DND-41 (cell line): ENCODE results near the gene OR2B6.
"Not testable (repeated sequence)": the region's sequence is repeated elsewhere in the genome, so short reads cannot be mapped to it uniquely, and the experiment has no call there.

Source experiments
- ATAC-seq: fragments of 200-7000 bp; cut with Tn5 transposase; 3 replicates; pipeline ENCODE4 v1.9.1; 2021; ENCODE audit warnings: low read depth; ENCODE audit not compliant: insufficient read depth
- DNase-seq: peaks from one replicate; pipeline ENCODE4 v3.0.0-alpha.2; 2020
- H2AFZ ChIP-seq: 2 replicates; pipeline ENCODE4 v1.6.0; 2012; ENCODE audit warnings: low read depth, low read length
- H3K27ac ChIP-seq: 2 replicates; pipeline ENCODE4 v1.5.1; 2012; ENCODE audit warnings: low read length, inconsistent platforms
- H3K27me3 ChIP-seq: fragments of 200-600 bp; sonication (generic); 2 replicates; pipeline ENCODE4 v1.6.0; 2012; ENCODE audit warnings: low read length, mild to moderate bottlenecking, inconsistent platforms; ENCODE audit not compliant: insufficient read depth, poor library complexity
- H3K36me3 ChIP-seq: 2 replicates; pipeline ENCODE4 v1.5.1; 2012; ENCODE audit warnings: low read length, inconsistent platforms; ENCODE audit not compliant: insufficient read depth
- H3K4me1 ChIP-seq: 2 replicates; pipeline ENCODE4 v1.5.1; 2012; ENCODE audit warnings: mild to moderate bottlenecking, low read length; ENCODE audit not compliant: insufficient read depth
- H3K4me2 ChIP-seq: 2 replicates; pipeline ENCODE4 v1.6.0; 2012; ENCODE audit warnings: mild to moderate bottlenecking, moderate library complexity, low read length, inconsistent platforms; ENCODE audit not compliant: insufficient read depth
- H3K4me3 ChIP-seq, 2 experiments: fragments of 200-600 bp in 1 of 2; shearing (Covaris generic) in 1 of 2; 2 replicates each; pipeline ENCODE4 v1.5.1; 2012 to 2016; ENCODE audit warnings: inconsistent platforms in 2 of 2, low read length in 2 of 2, mild to moderate bottlenecking in 2 of 2, low read depth in 1 of 2, moderate library complexity in 1 of 2
- H3K79me2 ChIP-seq: 2 replicates; pipeline ENCODE4 v1.6.0; 2012; ENCODE audit warnings: low read length, inconsistent platforms; ENCODE audit not compliant: insufficient read depth
- H3K9ac ChIP-seq: 2 replicates; pipeline ENCODE4 v1.6.0; 2012; ENCODE audit warnings: low read depth, mild to moderate bottlenecking, inconsistent platforms, low read length, moderate library complexity
- H3K9me3 ChIP-seq: 2 replicates; pipeline ENCODE4 v1.5.1; 2012; ENCODE audit warnings: low read length, moderate library complexity, mild to moderate bottlenecking, inconsistent platforms; ENCODE audit not compliant: insufficient read depth, severe bottlenecking
- H4K20me1 ChIP-seq: 2 replicates; pipeline ENCODE4 v1.6.0; 2012; ENCODE audit warnings: low read length; ENCODE audit not compliant: insufficient read depth
- CTCF ChIP-seq: IDR thresholded peaks from 2 replicates; pipeline ENCODE4 v1.5.1; 2012; ENCODE audit warnings: borderline replicate concordance, low read length, moderate library complexity, mild to moderate bottlenecking; ENCODE audit not compliant: poor library complexity, severe bottlenecking; ENCODE audit errors: extremely low read depth
- EZH2 ChIP-seq: IDR thresholded peaks from 3 replicates; pipeline ENCODE4 v1.6.1; 2012; ENCODE audit warnings: borderline replicate concordance, low read depth, mild to moderate bottlenecking, moderate library complexity, low read length, inconsistent platforms; ENCODE audit not compliant: severe bottlenecking

The OR2B6 gene

GRCh38 chr6:27922949-27923348 lies 34.1 kb upstream of the OR2B6 start:
- ATAC-seq: no peak
- no peak overlapping the region for H3K27ac ChIP-seq

GRCh38 chr6:27924179-27924578 lies 32.9 kb upstream of the OR2B6 start:
- no peak for ATAC-seq
- no peaks in the 10 kb centered on the region for H4K20me1 ChIP-seq
- H3K79me2 ChIP-seq: no peaks in the 10 kb centered on the region
- H3K27ac ChIP-seq: no peak overlapping the region
- no peak for TF ChIP-seq EZH2
- no peak for TF ChIP-seq CTCF
- H3K9ac ChIP-seq: no peak overlapping the region
- no peaks in the 10 kb centered on the region for H3K36me3 ChIP-seq
- no peaks in the 10 kb centered on the region for H3K27me3 ChIP-seq
- no peaks in the 10 kb centered on the region for H3K4me1 ChIP-seq
- H3K4me2 ChIP-seq: no peak overlapping the region
- no peak overlapping the region for H3K4me3 ChIP-seq
- H3K9me3 ChIP-seq: no peaks in the 10 kb centered on the region
- DNase-seq: no peak
- H2AFZ ChIP-seq: no peak overlapping the region

More at GRCh38 chr6:27922949-27923348, 34.1 kb upstream of the OR2B6 start:
- H3K9ac ChIP-seq: no peak overlapping the region
- no peaks in the 10 kb centered on the region for H3K4me1 ChIP-seq
- no peaks in the 10 kb centered on the region for H3K27me3 ChIP-seq
- H4K20me1 ChIP-seq: no peaks in the 10 kb centered on the region
- no peak overlapping the region for H3K4me2 ChIP-seq
- no peaks in the 10 kb centered on the region for H3K36me3 ChIP-seq
- H3K79me2 ChIP-seq: no peaks in the 10 kb centered on the region
- no peak for TF ChIP-seq EZH2
- no peak for TF ChIP-seq CTCF
- H3K9me3 ChIP-seq: no peaks in the 10 kb centered on the region
- no peak for DNase-seq
- no peak overlapping the region for H2AFZ ChIP-seq
- no peak overlapping the region for H3K4me3 ChIP-seq

- not testable (repeated sequence) for H3K4me1 ChIP-seq, H3K27me3 ChIP-seq, H3K4me2 ChIP-seq, H3K79me2 ChIP-seq, H3K9me3 ChIP-seq, DNase-seq, H3K4me3 ChIP-seq, H4K20me1 ChIP-seq, H3K36me3 ChIP-seq, ATAC-seq, H2AFZ ChIP-seq, H3K27ac ChIP-seq, H3K9ac ChIP-seq
These were observed 29.0 kb upstream of the OR2B6 start for GRCh38 chr6:27928041-27928440.

GRCh38 chr6:27929930-27930329 lies 27.1 kb upstream of the OR2B6 start:
- H3K4me2 ChIP-seq, H3K27me3 ChIP-seq, H3K36me3 ChIP-seq, H3K4me1 ChIP-seq, H3K4me3 ChIP-seq, ATAC-seq, DNase-seq, H2AFZ ChIP-seq, H3K9ac ChIP-seq, H3K27ac ChIP-seq, H3K9me3 ChIP-seq, H4K20me1 ChIP-seq, H3K79me2 ChIP-seq: not testable (repeated sequence)
